ACC112 (cell line): ENCODE measurements around the gene AQR.
A peak's percentile ranks its signal among the peaks of the same experiment; 100 is the strongest.

Source experiments
- H2AFZ ChIP-seq: fragments of 200-600 bp; sonication (generic); one replicate; pipeline ENCODE4 v1.6.0; 2017; ENCODE audit warnings: antibody characterized with exemption, low read length; ENCODE audit not compliant: unreplicated experiment
- H3K27ac ChIP-seq: fragments of 200-600 bp; sonication (generic); 2 replicates; pipeline ENCODE4 v1.5.1; 2014; ENCODE audit warnings: low read depth, mild to moderate bottlenecking, antibody characterized with exemption, low read length, moderate library complexity
- H3K27me3 ChIP-seq: fragments of 200-600 bp; sonication (generic); 2 replicates; pipeline ENCODE4 v1.6.1; 2014; ENCODE audit warnings: mild to moderate bottlenecking, antibody characterized with exemption, low read length, moderate library complexity, mixed read lengths; ENCODE audit not compliant: insufficient read depth
- H3K36me3 ChIP-seq: fragments of 200-600 bp; sonication (generic); 2 replicates; pipeline ENCODE4 v1.6.1; 2016; ENCODE audit warnings: mild to moderate bottlenecking, antibody characterized with exemption, low read length, moderate library complexity, mixed read lengths; ENCODE audit not compliant: insufficient read depth
- H3K4me1 ChIP-seq: fragments of 200-600 bp; sonication (generic); one replicate; pipeline ENCODE4 v1.6.1; 2016; ENCODE audit warnings: low read length, mixed read lengths; ENCODE audit not compliant: insufficient read depth, unreplicated experiment, control insufficient read depth
- H3K4me3 ChIP-seq: fragments of 200-600 bp; sonication (generic); 2 replicates; pipeline ENCODE4 v1.5.1; 2014; ENCODE audit warnings: mild to moderate bottlenecking, low read depth, low read length
- H3K79me2 ChIP-seq: fragments of 200-600 bp; sonication (generic); one replicate; pipeline ENCODE4 v1.6.0; 2016; ENCODE audit warnings: low read length; ENCODE audit not compliant: control insufficient read depth, unreplicated experiment, insufficient read depth

Gene AQR

GRCh38 chr15:34927726-34928125 lies 41.8 kb downstream of the AQR start:
- H3K79me2 ChIP-seq = no peaks in the 10 kb centered on the region
- H2AFZ ChIP-seq = no peak overlapping the region
- no peaks in the 10 kb centered on the region for H3K4me1 ChIP-seq
- H3K27ac ChIP-seq = no peak overlapping the region
- H3K4me3 ChIP-seq = no peak overlapping the region
- H3K36me3 ChIP-seq = peaks cover 32% of the 10 kb centered on the region
- H3K27me3 ChIP-seq = no peaks in the 10 kb centered on the region

GRCh38 chr15:34914317-34914716 lies 55.2 kb downstream of the AQR start:
- Histone ChIP-seq H3K27me3 (no peaks in the 10 kb centered on the region), H3K27ac (no peak overlapping the region), H3K36me3 (peaks cover 40% of the 10 kb centered on the region), H3K79me2 (no peaks in the 10 kb centered on the region), H3K4me3 (no peak overlapping the region), H2AFZ (no peak overlapping the region), H3K4me1 (no peaks in the 10 kb centered on the region)

GRCh38 chr15:34905047-34905446 lies 64.5 kb downstream of the AQR start:
- no peak overlapping the region for H2AFZ ChIP-seq
- H3K4me3 ChIP-seq = no peak overlapping the region
- H3K79me2 ChIP-seq = no peaks in the 10 kb centered on the region
- H3K27ac ChIP-seq = no peak overlapping the region
- H3K27me3 ChIP-seq = no peaks in the 10 kb centered on the region
- peaks cover 34% of the 10 kb centered on the region for H3K36me3 ChIP-seq
- H3K4me1 ChIP-seq = no peaks in the 10 kb centered on the region

GRCh38 chr15:34904527-34904926 lies 65.0 kb downstream of the AQR start:
- Histone ChIP-seq H3K4me3 (no peak overlapping the region), H3K4me1 (no peaks in the 10 kb centered on the region), H3K36me3 (peaks cover 34% of the 10 kb centered on the region), H3K27ac (no peak overlapping the region), H3K79me2 (no peaks in the 10 kb centered on the region), H2AFZ (no peak overlapping the region), H3K27me3 (no peaks in the 10 kb centered on the region)

- H3K27ac ChIP-seq = no peak overlapping the region
- H2AFZ ChIP-seq = no peak overlapping the region
- H3K4me3 ChIP-seq = no peak overlapping the region
- H3K79me2 ChIP-seq = no peaks in the 10 kb centered on the region
- peaks cover 31% of the 10 kb centered on the region for H3K36me3 ChIP-seq
- no peaks in the 10 kb centered on the region for H3K27me3 ChIP-seq
- no peaks in the 10 kb centered on the region for H3K4me1 ChIP-seq
These were observed 68.8 kb downstream of the AQR start for GRCh38 chr15:34900748-34901147.

GRCh38 chr15:34896183-34896582 lies 73.4 kb downstream of the AQR start:
- Histone ChIP-seq H3K36me3 (peaks cover 59% of the 10 kb centered on the region), H2AFZ (no peak overlapping the region), H3K4me3 (no peak overlapping the region), H3K27me3 (no peaks in the 10 kb centered on the region), H3K79me2 (no peaks in the 10 kb centered on the region), H3K4me1 (no peaks in the 10 kb centered on the region), H3K27ac (no peak overlapping the region)

GRCh38 chr15:34893967-34894366 lies 75.6 kb downstream of the AQR start:
- no peak overlapping the region for H3K27ac ChIP-seq
- peaks cover 59% of the 10 kb centered on the region for H3K36me3 ChIP-seq
- no peaks in the 10 kb centered on the region for H3K79me2 ChIP-seq
- no peaks in the 10 kb centered on the region for H3K27me3 ChIP-seq
- H3K4me3 ChIP-seq = no peak overlapping the region
- no peak overlapping the region for H2AFZ ChIP-seq
- H3K4me1 ChIP-seq = peaks cover 12% of the 10 kb centered on the region

GRCh38 chr15:34892963-34893591 lies 76.5 kb downstream of the AQR start:
- no peaks in the 10 kb centered on the region for H3K79me2 ChIP-seq
- H3K27ac ChIP-seq = no peak overlapping the region
- peaks cover 12% of the 10 kb centered on the region for H3K4me1 ChIP-seq
- peaks cover 60% of the 10 kb centered on the region for H3K36me3 ChIP-seq
- H3K27me3 ChIP-seq = no peaks in the 10 kb centered on the region
- no peak overlapping the region for H3K4me3 ChIP-seq
- H2AFZ ChIP-seq = no peak overlapping the region

- H3K4me3 ChIP-seq = no peak overlapping the region
- no peak overlapping the region for H3K27ac ChIP-seq
- H2AFZ ChIP-seq = no peak overlapping the region
- peaks cover 52% of the 10 kb centered on the region for H3K36me3 ChIP-seq
- peaks cover 22% of the 10 kb centered on the region for H3K4me1 ChIP-seq
- no peaks in the 10 kb centered on the region for H3K79me2 ChIP-seq
- no peaks in the 10 kb centered on the region for H3K27me3 ChIP-seq
These were observed 79.1 kb downstream of the AQR start for GRCh38 chr15:34890424-34890823.

- Histone ChIP-seq H3K4me3 (no peak overlapping the region), H3K27me3 (no peaks in the 10 kb centered on the region), H3K4me1 (peaks cover 22% of the 10 kb centered on the region), H3K36me3 (peaks cover 52% of the 10 kb centered on the region), H3K79me2 (no peaks in the 10 kb centered on the region), H3K27ac (no peak overlapping the region), H2AFZ (no peak overlapping the region)
These were observed 80.1 kb downstream of the AQR start for GRCh38 chr15:34889476-34889875.

GRCh38 chr15:34886134-34886533 lies 83.4 kb downstream of the AQR start:
- Histone ChIP-seq H3K4me3 (peak overlapping the region; percentile 16; the same call in 1 of the 2 replicates), H2AFZ (no peak overlapping the region), H3K4me1 (peaks cover 34% of the 10 kb centered on the region), H3K36me3 (peaks cover 30% of the 10 kb centered on the region), H3K79me2 (no peaks in the 10 kb centered on the region), H3K27ac (no peak overlapping the region), H3K27me3 (no peaks in the 10 kb centered on the region)
